ENCODE measurements around the gene SLC52A3.

DNA sequence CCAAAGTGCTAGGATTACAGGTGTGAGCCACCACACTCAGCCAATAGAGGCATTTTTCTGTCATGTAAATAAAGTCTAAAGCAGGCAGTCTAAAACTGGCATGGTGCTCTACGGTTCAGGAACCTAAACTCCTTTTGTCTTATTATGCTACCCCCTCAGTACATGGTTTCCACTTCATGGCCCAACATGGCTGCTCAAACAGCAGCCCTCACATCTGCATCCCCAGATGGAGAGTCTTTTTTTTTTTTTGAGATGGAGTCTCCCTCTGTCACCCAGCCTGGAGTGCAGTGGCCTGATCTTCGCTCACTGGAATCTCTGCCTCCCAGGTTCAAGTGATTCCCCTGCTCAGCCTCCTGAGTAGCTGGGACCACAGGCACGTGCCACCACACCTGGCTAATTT is 38.3 kb downstream of the SLC52A3 start:
- no peak for TF ChIP-seq TAF1 (IDR thresholded peaks at IDR 0.05; ENCODE audit: low read depth, low read length)
- TF ChIP-seq POLR2A (IDR thresholded peaks at IDR 0.05; ENCODE audit: low read depth, low read length): no peak

Measured in GM12891 (cell line).